DOHH2 (cell line): ENCODE results near the gene SNAPC1.

Experiments
- H3F3A ChIP-seq: fragments of 200-600 bp; sonication (generic), shearing (Covaris generic); 2 replicates; pipeline ENCODE4 v1.6.0; 2016; ENCODE audit warnings: antibody characterized with exemption, mild to moderate bottlenecking; ENCODE audit not compliant: control insufficient read depth, insufficient read depth
- H3K27ac ChIP-seq: fragments of 200-600 bp; sonication (generic); 2 replicates; pipeline ENCODE4 v1.5.1; 2014; ENCODE audit warnings: low read depth, mild to moderate bottlenecking, low read length, moderate library complexity
- H3K27me3 ChIP-seq: fragments of 200-600 bp; sonication (generic); 2 replicates; pipeline ENCODE4 v1.6.1; 2014; ENCODE audit warnings: mild to moderate bottlenecking, low read length, mixed read lengths; ENCODE audit not compliant: control insufficient read depth
- H3K36me3 ChIP-seq: fragments of 200-600 bp; sonication (generic); 2 replicates; pipeline ENCODE4 v1.6.1; 2014; ENCODE audit warnings: mild to moderate bottlenecking, low read length, moderate library complexity, mixed read lengths; ENCODE audit not compliant: control insufficient read depth
- H3K4me1 ChIP-seq: fragments of 200-600 bp; sonication (generic); 2 replicates; pipeline ENCODE4 v1.6.1; 2014; ENCODE audit warnings: mild to moderate bottlenecking, low read length, mixed read lengths; ENCODE audit not compliant: control insufficient read depth
- H3K4me2 ChIP-seq: fragments of 200-600 bp; sonication (generic); 2 replicates; pipeline ENCODE4 v1.6.0; 2014; ENCODE audit warnings: mild to moderate bottlenecking, low read length, moderate library complexity
- H3K4me3 ChIP-seq: fragments of 200-600 bp; sonication (generic); 2 replicates; pipeline ENCODE4 v1.5.1; 2014; ENCODE audit warnings: mild to moderate bottlenecking, low read length, mixed read lengths
- H3K79me2 ChIP-seq: fragments of 200-600 bp; sonication (generic); 2 replicates; pipeline ENCODE4 v1.6.1; 2014; ENCODE audit warnings: mild to moderate bottlenecking, low read length, mixed read lengths; ENCODE audit not compliant: control insufficient read depth
- H3K9me2 ChIP-seq: fragments of 200-600 bp; sonication (generic); replicated peaks from 2 replicates; pipeline ENCODE4 v1.6.1; 2014; ENCODE audit warnings: mild to moderate bottlenecking, low read length, mixed read lengths; ENCODE audit not compliant: control insufficient read depth
- H3K9me3 ChIP-seq: fragments of 200-600 bp; sonication (generic); 2 replicates; pipeline ENCODE4 v1.6.1; 2014; ENCODE audit warnings: antibody characterized with exemption, low read length, mixed read lengths; ENCODE audit not compliant: control insufficient read depth, insufficient read depth
- H4K20me1 ChIP-seq: fragments of 200-600 bp; sonication (generic); 2 replicates; pipeline ENCODE4 v1.6.0; 2014; ENCODE audit warnings: low read depth, mild to moderate bottlenecking, antibody characterized with exemption, low read length, moderate library complexity; ENCODE audit not compliant: control insufficient read depth, insufficient read depth
- EZH2phosphoT487 ChIP-seq: fragments of 200-600 bp; sonication (generic); IDR thresholded peaks from 2 replicates; pipeline ENCODE4 v1.6.1; 2017; ENCODE audit warnings: borderline replicate concordance, mild to moderate bottlenecking, antibody characterized with exemption, low read length, moderate library complexity, mixed read lengths
- TF ChIP-seq, protein P1 (sequence below): fragments of 200-600 bp; sonication (generic); IDR thresholded peaks from one replicate; pipeline ENCODE4 v1.5.1; 2014; ENCODE audit warnings: antibody characterized with exemption, mild to moderate bottlenecking, low read depth, low read length; ENCODE audit not compliant: poor library complexity, severe bottlenecking

The SNAPC1 gene

DNA sequence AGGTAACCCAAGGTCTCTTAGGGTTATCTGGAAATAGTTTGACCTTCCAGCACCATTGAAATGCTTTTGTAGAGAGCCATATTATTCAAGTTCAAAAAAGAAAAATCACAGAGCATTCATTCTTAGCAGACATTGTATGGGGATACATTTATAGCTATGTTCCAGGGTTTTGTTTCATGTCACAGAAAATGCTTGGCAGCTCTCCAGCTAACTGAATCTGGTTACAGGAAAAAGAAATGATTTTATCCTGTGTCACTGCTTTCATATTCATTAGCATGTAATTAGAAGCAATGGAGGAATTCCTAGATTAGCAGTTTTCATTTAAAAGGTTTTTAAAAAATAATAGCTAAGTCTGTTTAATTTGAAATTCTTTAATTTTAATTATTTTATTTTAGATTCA, 78.9 kb downstream of the SNAPC1 start:
- H3K36me3 ChIP-seq = no peaks in the 10 kb centered on the region
- H3K9me2 ChIP-seq = no peaks in the 10 kb centered on the region

More for the DNA sequence above, 78.9 kb downstream of the SNAPC1 start:
- Histone ChIP-seq H3K27ac (no peak overlapping the region), H3K4me3 (no peak overlapping the region), H3K4me2 (no peak overlapping the region), H3K79me2 (no peaks in the 10 kb centered on the region), H3K4me1 (peaks cover 14% of the 10 kb centered on the region), H3F3A (no peaks in the 10 kb centered on the region), H3K27me3 (no peaks in the 10 kb centered on the region), H3K9me3 (no peaks in the 10 kb centered on the region), H4K20me1 (no peaks in the 10 kb centered on the region)
- TF ChIP-seq, protein P1, sequence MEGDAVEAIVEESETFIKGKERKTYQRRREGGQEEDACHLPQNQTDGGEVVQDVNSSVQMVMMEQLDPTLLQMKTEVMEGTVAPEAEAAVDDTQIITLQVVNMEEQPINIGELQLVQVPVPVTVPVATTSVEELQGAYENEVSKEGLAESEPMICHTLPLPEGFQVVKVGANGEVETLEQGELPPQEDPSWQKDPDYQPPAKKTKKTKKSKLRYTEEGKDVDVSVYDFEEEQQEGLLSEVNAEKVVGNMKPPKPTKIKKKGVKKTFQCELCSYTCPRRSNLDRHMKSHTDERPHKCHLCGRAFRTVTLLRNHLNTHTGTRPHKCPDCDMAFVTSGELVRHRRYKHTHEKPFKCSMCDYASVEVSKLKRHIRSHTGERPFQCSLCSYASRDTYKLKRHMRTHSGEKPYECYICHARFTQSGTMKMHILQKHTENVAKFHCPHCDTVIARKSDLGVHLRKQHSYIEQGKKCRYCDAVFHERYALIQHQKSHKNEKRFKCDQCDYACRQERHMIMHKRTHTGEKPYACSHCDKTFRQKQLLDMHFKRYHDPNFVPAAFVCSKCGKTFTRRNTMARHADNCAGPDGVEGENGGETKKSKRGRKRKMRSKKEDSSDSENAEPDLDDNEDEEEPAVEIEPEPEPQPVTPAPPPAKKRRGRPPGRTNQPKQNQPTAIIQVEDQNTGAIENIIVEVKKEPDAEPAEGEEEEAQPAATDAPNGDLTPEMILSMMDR = no peak
- TF ChIP-seq EZH2phosphoT487 = no peak
